Stimulated activated CD4-positive, alpha-beta T cell treated with anti-CD3 and anti-CD28 coated beads, Interleukin-2, amount 100 ng/mL, for 48 hours (primary cell): Measurements from ENCODE around the gene TFAP2E.
"Not testable (repeated sequence)": the region's sequence is repeated elsewhere in the genome, so short reads cannot be mapped to it uniquely, and the experiment has no call there.

Experiments
- DNase-seq, 2 donors: peaks; one replicate each; pipeline ENCODE4 v3.0.0-alpha.2; 2020

The TFAP2E gene

GRCh38 chr1:35574655-35575415 lies 1.7 kb downstream of the TFAP2E start:
- no peak for DNase-seq

DNA sequence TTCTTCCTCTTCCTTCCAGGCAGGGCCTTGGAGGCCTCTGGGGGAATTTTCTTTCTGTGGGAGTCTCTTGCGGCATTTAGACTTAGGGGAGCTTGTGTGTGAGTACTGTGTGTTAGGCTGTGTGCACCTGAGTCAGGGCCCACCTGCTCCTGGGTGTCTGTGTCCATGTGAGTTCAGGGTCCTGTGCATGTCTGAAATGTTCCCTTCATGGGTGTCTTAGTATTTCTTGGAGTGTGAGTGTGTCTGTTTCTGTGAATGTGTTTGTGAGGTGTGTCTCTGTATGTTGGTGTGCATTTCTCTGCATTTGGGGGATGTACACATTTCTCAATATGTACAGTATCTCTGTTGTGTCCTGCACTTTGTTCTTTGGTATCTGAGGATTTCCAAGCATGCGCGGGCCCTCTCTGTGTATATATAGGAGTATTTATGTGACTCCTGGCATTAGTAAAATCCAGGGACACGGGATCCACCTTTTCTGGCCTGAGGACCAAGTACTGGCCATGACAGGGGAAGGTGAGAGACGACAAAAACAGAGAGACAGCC lies 2.4 kb downstream of the TFAP2E start:
- no peak for DNase-seq

DNA sequence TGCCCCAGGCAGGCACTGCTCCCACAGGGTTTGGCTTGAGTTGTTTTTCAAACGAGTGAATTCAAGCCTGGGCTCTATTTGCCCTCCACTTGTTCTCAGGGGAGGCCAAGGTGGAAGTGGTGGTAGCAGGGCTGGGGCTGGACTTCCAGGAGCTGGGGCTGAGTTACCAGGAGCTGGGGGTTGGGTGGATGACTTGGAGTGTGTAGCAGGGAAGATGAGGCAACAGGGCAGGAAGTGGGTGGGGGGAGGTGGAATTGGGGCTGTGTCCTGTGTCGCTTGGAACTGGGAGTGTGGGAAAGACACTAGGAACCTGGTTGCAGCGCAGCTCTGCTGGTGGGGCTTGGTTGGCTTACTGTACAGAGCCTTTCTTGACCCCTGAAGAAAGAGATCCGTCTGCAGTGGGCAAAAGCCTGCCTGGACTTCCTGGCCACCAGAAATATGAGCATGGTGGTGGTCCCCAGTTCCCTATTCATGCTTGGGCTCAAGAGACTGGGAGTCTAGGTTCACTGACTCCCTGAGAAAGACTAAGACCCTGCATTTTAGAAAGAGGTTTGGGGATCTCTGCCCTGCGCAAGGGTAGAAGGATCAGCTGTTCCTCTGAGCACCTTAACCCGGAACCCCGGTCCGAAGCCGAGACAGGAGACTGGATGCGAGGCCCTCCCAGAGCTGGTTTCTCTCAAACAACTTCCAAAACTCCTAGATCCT lies 3.1 kb downstream of the TFAP2E start:
- DNase-seq = no peak

DNA sequence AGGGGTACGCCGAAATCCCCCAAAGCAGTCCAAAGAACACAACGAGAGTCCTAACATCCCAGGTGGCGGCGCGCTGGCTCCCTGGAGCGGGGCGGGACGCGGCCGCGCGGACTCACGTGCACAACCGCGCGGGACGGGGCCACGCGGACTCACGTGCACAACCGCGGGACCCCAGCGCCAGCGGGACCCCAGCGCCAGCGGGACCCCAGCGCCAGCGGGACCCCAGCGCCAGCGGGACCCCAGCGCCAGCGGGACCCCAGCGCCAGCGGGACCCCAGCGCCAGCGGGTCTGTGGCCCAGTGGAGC lies 3.6 kb downstream of the TFAP2E start:
- DNase-seq = not testable (repeated sequence)

DNA sequence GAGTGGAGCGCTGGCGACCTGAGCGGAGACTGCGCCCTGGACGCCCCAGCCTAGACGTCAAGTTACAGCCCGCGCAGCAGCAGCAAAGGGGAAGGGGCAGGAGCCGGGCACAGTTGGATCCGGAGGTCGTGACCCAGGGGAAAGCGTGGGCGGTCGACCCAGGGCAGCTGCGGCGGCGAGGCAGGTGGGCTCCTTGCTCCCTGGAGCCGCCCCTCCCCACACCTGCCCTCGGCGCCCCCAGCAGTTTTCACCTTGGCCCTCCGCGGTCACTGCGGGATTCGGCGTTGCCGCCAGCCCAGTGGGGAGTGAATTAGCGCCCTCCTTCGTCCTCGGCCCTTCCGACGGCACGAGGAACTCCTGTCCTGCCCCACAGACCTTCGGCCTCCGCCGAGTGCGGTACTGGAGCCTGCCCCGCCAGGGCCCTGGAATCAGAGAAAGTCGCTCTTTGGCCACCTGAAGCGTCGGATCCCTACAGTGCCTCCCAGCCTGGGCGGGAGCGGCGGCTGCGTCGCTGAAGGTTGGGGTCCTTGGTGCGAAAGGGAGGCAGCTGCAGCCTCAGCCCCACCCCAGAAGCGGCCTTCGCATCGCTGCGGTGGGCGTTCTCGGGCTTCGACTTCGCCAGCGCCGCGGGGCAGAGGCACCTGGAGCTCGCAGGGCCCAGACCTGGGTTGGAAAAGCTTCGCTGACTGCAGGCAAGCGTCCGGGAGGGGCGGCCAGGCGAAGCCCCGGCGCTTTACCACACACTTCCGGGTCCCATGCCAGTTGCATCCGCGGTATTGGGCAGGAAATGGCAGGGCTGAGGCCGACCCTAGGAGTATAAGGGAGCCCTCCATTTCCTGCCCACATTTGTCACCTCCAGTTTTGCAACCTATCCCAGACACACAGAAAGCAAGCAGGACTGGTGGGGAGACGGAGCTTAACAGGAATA lies 4.2 kb downstream of the TFAP2E start:
- DNase-seq = peak; percentile 46 to 50

GRCh38 chr1:35580949-35581388 lies 7.9 kb downstream of the TFAP2E start:
- no peak for DNase-seq

- not testable (repeated sequence) for DNase-seq
These were observed 8.5 kb downstream of the TFAP2E start for GRCh38 chr1:35581621-35582020.

DNA sequence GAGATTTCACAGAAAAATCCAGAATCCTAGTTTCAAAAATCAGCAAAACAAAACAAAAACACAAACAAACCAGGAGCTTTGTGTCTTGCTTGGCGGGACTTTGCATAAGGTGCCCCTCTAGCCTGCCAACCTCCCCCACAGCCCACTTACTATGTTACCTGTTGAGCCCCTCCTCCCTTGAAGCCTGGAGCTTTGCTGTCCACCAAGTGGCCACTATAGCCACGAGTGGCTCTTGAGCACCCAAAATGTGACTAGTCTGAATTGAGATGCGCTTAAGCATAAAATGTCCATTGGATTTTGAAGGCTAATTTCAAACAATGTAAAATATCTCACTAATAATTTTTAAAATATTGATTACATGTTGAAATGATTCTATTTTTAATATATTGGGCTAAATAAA lies 12.2 kb downstream of the TFAP2E start:
- no peak for DNase-seq

GRCh38 chr1:35585805-35586204 lies 12.7 kb downstream of the TFAP2E start:
- DNase-seq = not testable (repeated sequence)

GRCh38 chr1:35586808-35587207 lies 13.7 kb downstream of the TFAP2E start:
- DNase-seq = no peak

DNA sequence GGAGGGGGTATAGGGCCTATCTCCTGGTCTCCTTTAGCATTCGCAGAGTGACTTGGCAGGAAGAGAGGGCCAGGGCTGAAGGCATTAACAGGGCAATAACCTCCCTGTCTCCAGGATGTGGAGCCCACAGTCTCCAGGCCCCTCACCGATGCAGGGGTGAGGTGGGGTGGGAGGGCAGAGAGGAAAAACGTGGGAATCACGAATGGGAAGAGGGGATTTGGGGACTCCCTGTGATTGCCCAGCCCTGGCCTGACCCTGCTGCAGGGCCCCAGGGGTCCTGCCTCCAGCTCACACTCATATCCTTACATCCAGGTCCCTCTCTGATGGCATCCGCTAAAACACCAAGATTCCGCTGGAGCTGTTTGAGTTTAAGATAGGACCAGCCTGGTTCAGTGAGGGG lies 14.6 kb downstream of the TFAP2E start:
- no peak for DNase-seq

DNA sequence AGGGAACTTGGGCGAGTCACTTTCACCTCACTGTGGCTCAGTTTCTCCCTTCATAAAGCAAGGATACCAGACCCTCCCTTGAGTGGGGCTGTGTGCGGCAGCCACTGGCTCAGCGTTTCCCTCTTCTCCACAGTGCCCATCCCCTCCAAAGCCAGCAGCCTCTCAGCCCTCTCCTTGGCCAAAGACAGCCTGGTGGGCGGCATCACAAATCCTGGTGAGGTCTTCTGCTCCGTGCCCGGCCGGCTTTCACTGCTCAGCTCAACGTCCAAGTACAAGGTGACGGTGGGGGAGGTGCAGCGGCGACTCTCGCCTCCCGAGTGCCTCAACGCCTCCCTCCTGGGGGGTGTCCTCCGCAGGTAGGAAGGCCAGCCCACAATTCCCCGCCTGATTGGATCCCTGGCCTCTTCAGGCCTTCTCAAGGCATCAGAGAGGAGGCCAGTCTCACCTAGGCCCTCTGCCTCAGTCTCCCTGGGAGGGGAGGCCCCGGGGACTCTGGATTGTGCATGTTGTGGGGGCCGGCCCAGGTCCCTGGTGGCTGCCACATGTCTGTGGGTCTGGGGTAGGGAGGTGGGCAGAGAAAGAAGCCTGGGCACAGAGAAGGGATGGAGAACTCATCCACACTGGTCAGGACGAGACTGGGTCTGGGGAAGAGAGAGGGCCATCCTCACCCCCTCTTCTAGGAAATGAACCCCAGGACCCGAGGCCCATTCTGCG lies 15.2 kb downstream of the TFAP2E start:
- no peak for DNase-seq

GRCh38 chr1:35589516-35590427 lies 16.7 kb downstream of the TFAP2E start:
- DNase-seq = no peak

DNA sequence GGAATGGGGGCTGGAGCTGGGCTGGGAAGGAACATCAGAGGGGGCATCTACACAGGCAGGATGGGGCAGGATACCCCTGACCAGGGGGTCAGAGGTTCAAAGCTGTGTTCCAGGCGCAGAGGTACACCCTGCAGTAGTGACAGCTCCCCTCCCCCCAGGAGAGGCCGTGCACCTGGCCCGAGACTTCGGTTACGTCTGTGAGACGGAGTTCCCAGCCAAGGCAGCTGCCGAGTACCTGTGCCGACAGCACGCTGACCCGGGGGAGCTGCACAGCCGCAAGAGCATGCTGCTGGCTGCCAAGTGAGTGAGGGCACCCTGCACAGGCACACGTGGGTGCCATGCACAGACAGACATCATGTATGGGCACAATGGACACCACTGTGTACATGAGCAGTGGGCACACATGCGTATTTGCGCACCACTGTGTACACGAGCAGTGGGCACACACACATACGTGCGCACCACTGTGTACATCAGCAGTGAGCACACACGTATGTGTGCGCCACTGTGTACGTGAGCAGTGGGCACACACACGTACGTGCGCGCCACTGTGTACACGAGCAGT lies 17.4 kb downstream of the TFAP2E start:
- DNase-seq = no peak

DNA sequence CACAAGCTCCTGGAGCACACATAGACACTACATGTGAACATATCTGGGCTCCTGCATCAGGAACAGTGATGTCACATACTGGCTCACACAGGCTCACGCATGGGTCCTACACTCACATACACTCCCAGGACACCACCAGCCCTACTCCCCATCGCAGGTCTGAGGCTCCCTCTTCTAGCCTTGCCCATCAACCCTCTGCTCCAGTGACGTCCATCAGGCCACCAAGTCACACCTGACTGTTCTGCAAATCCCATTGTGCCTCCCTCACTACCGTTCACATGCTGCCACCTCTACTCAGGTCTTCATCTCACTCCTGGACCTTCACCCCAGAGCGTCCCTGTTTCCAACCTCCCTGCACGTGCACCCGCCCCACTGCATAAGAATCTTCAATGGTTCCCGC lies 18.1 kb downstream of the TFAP2E start:
- DNase-seq = no peak

- no peak for DNase-seq
These were observed 20.1 kb downstream of the TFAP2E start for GRCh38 chr1:35592991-35593769.

GRCh38 chr1:35594005-35594760 lies 21.1 kb downstream of the TFAP2E start:
- DNase-seq = no peak

DNA sequence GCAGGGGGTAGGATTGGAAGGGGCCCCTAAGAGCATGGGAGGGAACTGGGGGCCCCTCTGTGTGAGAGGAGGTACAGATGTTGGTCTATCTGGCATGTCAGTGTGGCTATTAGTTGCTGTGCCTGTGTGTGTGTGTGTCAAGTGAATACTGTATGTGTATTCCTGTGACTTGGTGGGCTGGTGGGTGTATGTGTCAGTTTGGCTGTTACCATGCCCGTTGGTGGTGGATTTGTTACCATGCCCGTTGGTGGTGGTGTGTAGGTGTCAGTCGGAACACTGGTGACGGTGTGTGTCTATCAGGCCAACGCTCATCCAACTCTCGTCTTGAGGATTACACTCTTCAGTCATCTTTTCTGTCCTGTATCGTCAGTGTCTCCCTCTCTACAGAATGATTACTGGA lies 22.6 kb downstream of the TFAP2E start:
- no peak for DNase-seq

- DNase-seq = no peak
These were observed 24.8 kb downstream of the TFAP2E start for GRCh38 chr1:35597870-35598269.
